Hematopoietic multipotent progenitor cell treated with erythropoietin and hydrocortisone succinate and interleukin-3 and kit ligand, for 6 days (in vitro differentiated cells): ENCODE data around the gene DCTN4.
A peak's percentile ranks its signal among the peaks of the same experiment; 100 is the strongest.

Experiments used
- DNase-seq: peaks from one replicate; pipeline ENCODE4 v3.0.0-alpha.2; 2015

Gene DCTN4

GRCh38 chr5:150734579-150735384 lies 24.0 kb downstream of the DCTN4 start:
- DNase-seq, result peak; percentile 89

- DNase-seq, result no peak
Measured at GRCh38 chr5:150731669-150732242, 27.1 kb downstream of the DCTN4 start.

GRCh38 chr5:150729859-150730258 lies 29.0 kb downstream of the DCTN4 start:
- no peak for DNase-seq

GRCh38 chr5:150723845-150724244 lies 35.0 kb downstream of the DCTN4 start:
- DNase-seq, result no peak

GRCh38 chr5:150710165-150710564 lies 48.7 kb downstream of the DCTN4 start:
- DNase-seq, result peak; percentile 44

GRCh38 chr5:150706776-150707390 lies 51.9 kb downstream of the DCTN4 start:
- DNase-seq, result no peak

- DNase-seq, result peak; percentile 61
Measured at GRCh38 chr5:150703762-150704161, 55.1 kb downstream of the DCTN4 start.

GRCh38 chr5:150700594-150701377 lies 58.0 kb downstream of the DCTN4 start, which contains the start of gene RBM22:
RBM22 (minus strand) TSS chr5:150701062; CDS start chr5:150700985, 77 bp downstream.
- peak; percentile 97 for DNase-seq

- DNase-seq, result no peak
Measured at GRCh38 chr5:150700246-150700593, 58.6 kb downstream of the DCTN4 start.

GRCh38 chr5:150694612-150695011 lies 64.2 kb downstream of the DCTN4 start:
- peak; percentile 92 for DNase-seq

GRCh38 chr5:150692276-150692675 lies 66.5 kb downstream of the DCTN4 start:
- DNase-seq, result no peak

- DNase-seq, result no peak
Measured at GRCh38 chr5:150690760-150691159, 68.1 kb downstream of the DCTN4 start.

GRCh38 chr5:150689120-150689519 lies 69.7 kb downstream of the DCTN4 start:
- no peak for DNase-seq

GRCh38 chr5:150676578-150676977 lies 82.2 kb downstream of the DCTN4 start:
- no peak for DNase-seq

GRCh38 chr5:150675069-150675468 lies 83.7 kb downstream of the DCTN4 start:
- DNase-seq, result no peak

- no peak for DNase-seq
Measured at GRCh38 chr5:150674341-150674821, 84.4 kb downstream of the DCTN4 start.

GRCh38 chr5:150672884-150673275 lies 85.9 kb downstream of the DCTN4 start:
- no peak for DNase-seq

GRCh38 chr5:150672237-150672883 lies 86.5 kb downstream of the DCTN4 start:
- peak; percentile 50 for DNase-seq

GRCh38 chr5:150671509-150672236 lies 87.1 kb downstream of the DCTN4 start:
- no peak for DNase-seq

GRCh38 chr5:150670948-150671310 lies 87.9 kb downstream of the DCTN4 start:
- no peak for DNase-seq

GRCh38 chr5:150670275-150670947 lies 88.4 kb downstream of the DCTN4 start:
- no peak for DNase-seq
